Ishikawa (cell line): ENCODE results near the gene OSBPL1A.

Experiments used
- CEBPB ChIP-seq: IDR thresholded peaks from 2 replicates; pipeline ENCODE4 v1.6.1; 2012
- CREB1 ChIP-seq: IDR thresholded peaks from 2 replicates; pipeline ENCODE4 v1.6.1; 2012; ENCODE audit warnings: low read depth
- EGR1 ChIP-seq: IDR thresholded peaks from 2 replicates; pipeline ENCODE4 v1.6.1; 2012
- EP300 ChIP-seq: IDR thresholded peaks from 2 replicates; pipeline ENCODE4 v1.6.1; 2012; ENCODE audit warnings: borderline replicate concordance
- FOXM1 ChIP-seq: IDR thresholded peaks from 2 replicates; pipeline ENCODE4 v1.6.1; 2012; ENCODE audit warnings: low read depth, borderline replicate concordance
- MAX ChIP-seq: IDR thresholded peaks from 2 replicates; pipeline ENCODE4 v1.6.1; 2012
- NFIC ChIP-seq: IDR thresholded peaks from 2 replicates; pipeline ENCODE4 v1.6.1; 2012
- RAD21 ChIP-seq: IDR thresholded peaks from 2 replicates; pipeline ENCODE4 v1.6.1; 2012; ENCODE audit warnings: low read depth
- REST ChIP-seq: IDR thresholded peaks from 2 replicates; pipeline ENCODE4 v1.6.1; 2012; ENCODE audit warnings: low read depth, mild to moderate bottlenecking
- TAF1 ChIP-seq: IDR thresholded peaks from 2 replicates; pipeline ENCODE4 v1.6.1; 2012; ENCODE audit warnings: low read depth, mild to moderate bottlenecking
- TCF12 ChIP-seq: IDR thresholded peaks from 2 replicates; pipeline ENCODE4 v1.6.1; 2012; ENCODE audit warnings: low read depth
- TEAD4 ChIP-seq: IDR thresholded peaks from 2 replicates; pipeline ENCODE4 v1.6.1; 2012
- USF1 ChIP-seq: IDR thresholded peaks from 2 replicates; pipeline ENCODE4 v1.6.1; 2012
- YY1 ChIP-seq: IDR thresholded peaks from 2 replicates; pipeline ENCODE4 v1.6.1; 2012; ENCODE audit warnings: low read depth
- ZBTB7A ChIP-seq: IDR thresholded peaks from 2 replicates; pipeline ENCODE4 v1.6.1; 2012; ENCODE audit warnings: low read depth

Gene OSBPL1A

DNA sequence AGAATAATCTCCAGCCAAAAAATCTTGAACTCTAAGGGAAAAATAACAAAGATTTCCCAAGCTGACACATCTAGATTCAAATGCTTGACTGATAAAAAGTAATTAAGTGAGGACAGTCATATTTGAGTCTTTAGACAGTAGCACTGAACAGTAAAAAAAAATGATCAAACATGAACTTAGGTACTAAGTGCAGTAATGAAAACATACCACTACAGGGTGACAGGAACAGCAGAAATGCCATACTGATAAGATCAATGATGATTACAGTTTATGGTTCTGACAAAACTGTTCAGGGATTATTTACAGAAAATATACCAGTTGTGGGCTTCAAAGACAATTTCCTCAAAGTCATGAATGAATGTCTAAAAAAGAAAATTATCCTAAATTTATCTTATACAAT lies 80.3 kb downstream of the OSBPL1A start:
- no peak for TF ChIP-seq YY1
- no peak for TF ChIP-seq EP300
- TF ChIP-seq CREB1, result no peak
- no peak for TF ChIP-seq TAF1
- TF ChIP-seq TCF12, result no peak
- TF ChIP-seq RAD21, result no peak
- no peak for TF ChIP-seq CEBPB
- no peak for TF ChIP-seq USF1
- TF ChIP-seq TEAD4, result no peak

GRCh38 chr18:24315170-24315569 lies 82.5 kb downstream of the OSBPL1A start:
- TF ChIP-seq NFIC (no peak), RAD21 (no peak), USF1 (no peak), ZBTB7A (no peak), YY1 (no peak), TCF12 (no peak), TAF1 (no peak), FOXM1 (no peak), EP300 (no peak), CREB1 (no peak)

DNA sequence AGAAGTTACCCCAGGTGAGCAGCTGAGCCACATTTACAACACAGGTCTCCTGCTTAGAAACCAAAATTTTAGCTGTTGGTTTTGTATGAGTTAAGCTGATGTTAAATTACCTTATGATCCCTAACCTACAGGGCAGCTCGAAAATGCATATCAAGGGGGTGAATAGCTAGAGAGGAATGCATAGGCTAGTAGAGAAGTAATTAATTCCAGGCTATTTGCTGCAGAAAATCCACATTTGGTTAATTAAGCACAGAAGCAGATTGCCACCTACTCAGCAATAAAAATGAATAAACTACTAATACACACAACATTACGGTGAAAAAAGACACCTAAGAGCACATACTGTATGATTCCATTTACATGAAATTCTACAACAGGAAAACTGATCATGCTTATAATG lies 91.4 kb downstream of the OSBPL1A start:
- TF ChIP-seq FOXM1 (no peak), REST (no peak), TCF12 (no peak), EGR1 (no peak), ZBTB7A (no peak), MAX (no peak), TAF1 (no peak), CREB1 (no peak), NFIC (no peak)

DNA sequence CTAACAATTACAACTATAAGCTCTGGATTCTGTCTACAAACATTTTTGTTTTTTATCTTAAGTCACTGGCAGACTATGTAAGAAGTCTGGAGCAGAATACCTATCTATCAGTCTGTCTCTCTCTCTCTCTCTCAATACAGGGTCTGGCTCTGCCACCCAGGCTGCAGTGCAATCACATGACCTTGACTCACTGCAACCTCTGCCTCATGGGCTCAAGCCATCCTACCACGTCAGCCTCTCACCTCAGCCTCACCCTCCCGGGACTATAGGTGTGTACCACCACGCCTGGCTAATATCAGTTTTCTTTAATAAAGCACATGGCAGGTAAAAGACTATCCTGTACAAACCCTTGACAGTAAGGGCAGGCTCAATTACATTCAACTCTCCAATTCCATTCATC lies 96.9 kb downstream of the OSBPL1A start:
- TF ChIP-seq TEAD4, result no peak
- TF ChIP-seq EGR1, result no peak
- TF ChIP-seq RAD21, result no peak
- no peak for TF ChIP-seq CREB1
- TF ChIP-seq TAF1, result no peak
- no peak for TF ChIP-seq YY1
- no peak for TF ChIP-seq FOXM1
- TF ChIP-seq NFIC, result no peak
- no peak for TF ChIP-seq ZBTB7A
- no peak for TF ChIP-seq CEBPB
- no peak for TF ChIP-seq EP300
- no peak for TF ChIP-seq REST
- TF ChIP-seq TCF12, result no peak
- no peak for TF ChIP-seq MAX
- no peak for TF ChIP-seq USF1

- TF ChIP-seq EGR1, result no peak
- no peak for TF ChIP-seq NFIC
- no peak for TF ChIP-seq MAX
- no peak for TF ChIP-seq CEBPB
- TF ChIP-seq RAD21, result no peak
- TF ChIP-seq FOXM1, result no peak
- no peak for TF ChIP-seq USF1
- TF ChIP-seq REST, result no peak
- TF ChIP-seq TCF12, result no peak
- TF ChIP-seq ZBTB7A, result no peak
- TF ChIP-seq TEAD4, result no peak
- TF ChIP-seq TAF1, result no peak
- no peak for TF ChIP-seq CREB1
- no peak for TF ChIP-seq YY1
Measured at GRCh38 chr18:24296276-24296675, 101.3 kb downstream of the OSBPL1A start.
